ENCODE results near the gene AP2A2. TPM values are rescaled to one million over a fixed set of nuclear protein-coding genes. Genes with fewer than 3 reads are reported as not detected.

Gene AP2A2
- total and polyA plus RNA-seq, 2 of the 4 experiments (the other 2 are of a cell fraction), result 19.9 to 49.0 TPM

DNA sequence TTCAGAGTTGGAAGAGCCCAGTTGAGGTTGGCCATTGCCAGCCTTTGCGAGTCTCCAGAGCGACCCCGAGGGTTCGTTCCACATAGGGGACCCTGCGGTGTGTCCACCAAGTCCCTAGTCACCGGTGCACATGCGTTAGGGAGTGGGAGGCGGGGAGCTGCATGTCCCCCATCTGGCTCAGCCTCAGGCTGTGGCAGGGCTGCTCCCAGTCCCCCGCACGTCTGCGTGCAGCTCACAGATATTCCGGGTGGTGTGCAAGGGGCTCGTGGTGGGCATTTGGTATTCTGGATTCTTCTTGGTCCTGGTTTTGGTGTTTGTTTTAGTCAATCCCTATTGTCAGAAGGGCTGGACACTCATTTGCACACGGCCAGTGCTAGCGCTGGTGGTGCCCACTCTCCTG, 62.0 kb downstream of the AP2A2 start:
- Histone ChIP-seq H3K27ac (ENCODE audit: insufficient read depth, low read length) (no peak overlapping the region), H2AK9ac (replicated peaks; ENCODE audit: low read depth, low read length, poor library complexity) (no peak overlapping the region), H3K4me3 (ENCODE audit: insufficient read depth, low read depth, low read length) (no peak overlapping the region), H2AK5ac (ENCODE audit: low read depth, low read length) (no peak overlapping the region), H2BK120ac (ENCODE audit: low read depth, low read length) (no peak overlapping the region), H2BK20ac (ENCODE audit: low read depth, low read length) (no peak overlapping the region), H3K79me1 (ENCODE audit: low read depth in 1 of 2, low read length in 2 of 2) (peaks cover 5 to 20% of the 10 kb centered on the region in 2 experiments; a peak in 3 of 4 replicates), H3K9me1 (ENCODE audit: insufficient read depth, low read length) (no peaks in the 10 kb centered on the region), H2AFZ (replicated peaks; ENCODE audit: low read length, poor library complexity) (no peak overlapping the region), H3K4ac (ENCODE audit: low read depth, low read length) (no peak overlapping the region), H3K23ac (ENCODE audit: low read depth, low read length) (no peak overlapping the region), H3K9me3 (ENCODE audit: control insufficient read depth, insufficient read depth, low read length) (no peaks in the 10 kb centered on the region), H3K4me1 (ENCODE audit: control insufficient read depth, insufficient read depth, low read length) (no peaks in the 10 kb centered on the region), H2BK15ac (ENCODE audit: low read depth, low read length) (no peak overlapping the region), H3K9ac (ENCODE audit: low read depth, low read length) (no peak overlapping the region), H3K18ac (ENCODE audit: low read depth, low read length) (no peak overlapping the region), H4K5ac (ENCODE audit: low read depth, low read length) (no peak overlapping the region), H3K36me3 (ENCODE audit: control insufficient read depth, insufficient read depth, low read length) (peaks cover 77% of the 10 kb centered on the region), H3K4me2 (ENCODE audit: low read depth, low read length) (no peak overlapping the region), H4K91ac (ENCODE audit: insufficient read depth, low read depth, low read length) (no peak overlapping the region), H3K56ac (ENCODE audit: extremely low read depth, insufficient read depth, low read length) (no peak overlapping the region), H4K8ac (ENCODE audit: low read depth in 2 of 2, low read length in 2 of 2) (no peak overlapping the region), H2BK5ac (ENCODE audit: low read depth, low read length, poor library complexity, severe bottlenecking) (no peak overlapping the region), H3K14ac (replicated peaks; ENCODE audit: low read depth, low read length) (no peak overlapping the region), H4K20me1 (ENCODE audit: insufficient read depth, low read length) (peaks cover 23% of the 10 kb centered on the region), H3K27me3 (ENCODE audit: control insufficient read depth, insufficient read depth, low read length) (no peaks in the 10 kb centered on the region)
- ChIA-PET POLR2A (ENCODE audit: unreplicated experiment) (no interaction called here), CTCF (no interaction called here)
- no peak for DNase-seq
- 93% methylated on average over 4 of the region's 15 CpGs; no CpG with 5 or more reads in 1 of the 2 experiments for WGBS, 2 experiments (ENCODE audit: extremely low coverage in 2 of 2, insufficient read length in 1 of 2)
- ATAC-seq (ENCODE audit: low read depth), result no peak
- dilution Hi-C loops (cut with HindIII; ENCODE audit: low sequenced_read_pairs, unreplicated experiment) (no loop called here), in situ Hi-C loops (cut with MboI; ENCODE audit: low sequenced_read_pairs) (no loop called here), intact Hi-C loops (cut with micrococcal nuclease) (no loop called here)
- no TSS peak for BruUV-seq (replicated peaks)
- TF ChIP-seq SMC3 (IDR thresholded peaks at IDR 0.05; ENCODE audit: low read depth, low read length) (no peak), CHD1 (IDR thresholded peaks at IDR 0.05; ENCODE audit: low read depth, low read length) (no peak), POLR2A (IDR thresholded peaks at IDR 0.05; ENCODE audit: low read depth, low read length) (no peak), CEBPB (IDR thresholded peaks at IDR 0.05; ENCODE audit: low read depth, low read length) (no peak), MAFK (IDR thresholded peaks at IDR 0.05; ENCODE audit: low read depth, low read length) (no peak), MXI1 (IDR thresholded peaks at IDR 0.05; ENCODE audit: borderline replicate concordance, low read depth, low read length) (no peak), RAD21 (IDR thresholded peaks at IDR 0.05; ENCODE audit: low read length) (no peak), FOS (IDR thresholded peaks at IDR 0.05; ENCODE audit: low read depth, low read length) (no peak), RCOR1 (IDR thresholded peaks at IDR 0.05; ENCODE audit: insufficient replicate concordance, low read length) (no peak), NFE2L2 (IDR thresholded peaks at IDR 0.05; ENCODE audit: low read depth, low read length) (no peak)
- TF ChIP-seq, protein P1, sequence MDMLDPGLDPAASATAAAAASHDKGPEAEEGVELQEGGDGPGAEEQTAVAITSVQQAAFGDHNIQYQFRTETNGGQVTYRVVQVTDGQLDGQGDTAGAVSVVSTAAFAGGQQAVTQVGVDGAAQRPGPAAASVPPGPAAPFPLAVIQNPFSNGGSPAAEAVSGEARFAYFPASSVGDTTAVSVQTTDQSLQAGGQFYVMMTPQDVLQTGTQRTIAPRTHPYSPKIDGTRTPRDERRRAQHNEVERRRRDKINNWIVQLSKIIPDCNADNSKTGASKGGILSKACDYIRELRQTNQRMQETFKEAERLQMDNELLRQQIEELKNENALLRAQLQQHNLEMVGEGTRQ (IDR thresholded peaks at IDR 0.05; ENCODE audit: low read depth, low read length), result no peak
- TF ChIP-seq, protein P2, sequence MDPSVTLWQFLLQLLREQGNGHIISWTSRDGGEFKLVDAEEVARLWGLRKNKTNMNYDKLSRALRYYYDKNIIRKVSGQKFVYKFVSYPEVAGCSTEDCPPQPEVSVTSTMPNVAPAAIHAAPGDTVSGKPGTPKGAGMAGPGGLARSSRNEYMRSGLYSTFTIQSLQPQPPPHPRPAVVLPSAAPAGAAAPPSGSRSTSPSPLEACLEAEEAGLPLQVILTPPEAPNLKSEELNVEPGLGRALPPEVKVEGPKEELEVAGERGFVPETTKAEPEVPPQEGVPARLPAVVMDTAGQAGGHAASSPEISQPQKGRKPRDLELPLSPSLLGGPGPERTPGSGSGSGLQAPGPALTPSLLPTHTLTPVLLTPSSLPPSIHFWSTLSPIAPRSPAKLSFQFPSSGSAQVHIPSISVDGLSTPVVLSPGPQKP (IDR thresholded peaks at IDR 0.05; ENCODE audit: borderline replicate concordance, low read depth, low read length), result no peak

All from IMR-90 (cell line).